Erythroblast (primary cell): Measurements from ENCODE around the gene PGA5.

Experiments used
- GATA1 ChIP-seq: IDR thresholded peaks from 2 replicates; pipeline ENCODE4 v1.6.1; 2011; ENCODE audit warnings: low read depth, mild to moderate bottlenecking, control low read depth, low read length, moderate library complexity
- POLR2A ChIP-seq: IDR thresholded peaks from 2 replicates; pipeline ENCODE4 v1.6.1; 2011; ENCODE audit warnings: mild to moderate bottlenecking, low read length

DNA sequence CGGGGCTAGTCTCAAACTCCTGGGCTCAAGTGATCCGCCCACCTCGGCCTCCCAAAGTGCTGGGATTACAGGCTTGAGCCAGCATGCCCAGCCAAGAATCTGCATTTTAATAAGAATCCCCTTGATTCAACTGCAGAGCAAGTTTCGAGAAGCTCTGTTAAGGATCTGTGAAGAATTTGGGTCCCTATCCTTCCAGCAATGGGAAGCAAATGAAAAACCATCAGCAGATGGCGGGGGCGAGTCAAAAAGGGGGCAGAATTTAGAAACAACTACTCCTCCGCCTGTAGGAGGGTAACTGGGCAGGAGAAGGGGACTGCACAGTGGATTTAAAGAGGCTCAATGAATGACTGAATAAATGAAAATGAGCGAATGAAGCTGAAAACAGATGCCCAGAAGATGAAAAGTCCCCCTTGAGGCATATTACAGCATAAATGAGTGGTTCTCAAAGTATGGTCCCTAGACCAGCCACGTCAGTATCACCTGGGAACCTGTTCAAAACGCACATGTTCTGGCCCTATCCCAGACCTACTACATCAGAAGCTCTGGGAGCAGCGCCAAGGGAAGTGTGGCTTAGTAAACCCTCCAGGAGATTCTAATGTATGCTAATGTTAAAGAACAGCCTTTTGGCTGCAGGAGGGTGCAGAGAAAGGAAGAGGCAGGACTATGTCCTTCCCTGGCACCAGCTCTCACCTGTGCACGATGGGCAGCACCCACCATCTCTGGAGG lies 39.1 kb downstream of the PGA5 start:
- TF ChIP-seq POLR2A (no peak), GATA1 (no peak)
